ENCODE results near the gene C2orf49. TPM values are rescaled to one million over a fixed set of nuclear protein-coding genes. Genes with fewer than 3 reads are reported as not detected.
A peak's percentile ranks its signal among the peaks of the same experiment; 100 is the strongest.
"Not testable (repeated sequence)": the region's sequence is repeated elsewhere in the genome, so short reads cannot be mapped to it uniquely, and the experiment has no call there.

C2orf49 gene
- polyA plus RNA-seq, 10 donors, result 13.8 to 20.2 (median 16.5) TPM

GRCh38 chr2:105317937-105318336 is 19.4 kb upstream of the C2orf49 start:
- DNase-seq, result no peak

GRCh38 chr2:105320651-105321215 is 16.6 kb upstream of the C2orf49 start:
- DNase-seq, result no peak

- no peak for DNase-seq
Measured at GRCh38 chr2:105321875-105322646, 15.3 kb upstream of the C2orf49 start.

GRCh38 chr2:105323111-105323510 is 14.2 kb upstream of the C2orf49 start:
- no peak for DNase-seq

- no peak for DNase-seq
Measured at GRCh38 chr2:105324101-105324500, 13.2 kb upstream of the C2orf49 start.

GRCh38 chr2:105324732-105325131 is 12.6 kb upstream of the C2orf49 start:
- peak in 1 of 3 donors; percentile 32 for DNase-seq

- peak in 1 of 3 donors; percentile 33 for DNase-seq
Measured at GRCh38 chr2:105325389-105325963, 11.9 kb upstream of the C2orf49 start.

- DNase-seq, result not testable (repeated sequence)
Measured at GRCh38 chr2:105327271-105327670, 10.1 kb upstream of the C2orf49 start.

GRCh38 chr2:105327690-105328089 is 9.7 kb upstream of the C2orf49 start:
- DNase-seq, result no peak

- peak in 1 of 3 donors; percentile 61 for DNase-seq
Measured at GRCh38 chr2:105328281-105329196, 8.8 kb upstream of the C2orf49 start.

- no peak for DNase-seq
Measured at GRCh38 chr2:105329197-105329554, 8.2 kb upstream of the C2orf49 start.

GRCh38 chr2:105329561-105330495 is 7.5 kb upstream of the C2orf49 start, which contains the start of gene TGFBRAP1:
Gene TGFBRAP1 (minus strand): TSS chr2:105329735. CDS start chr2:105308301, 21,434 bp downstream.
- DNase-seq, result peak; percentile 53 to 82 (median 68)

- no peak for DNase-seq
Measured at GRCh38 chr2:105330681-105331375, 6.5 kb upstream of the C2orf49 start.

GRCh38 chr2:105334211-105334610 is 3.1 kb upstream of the C2orf49 start:
- no peak for DNase-seq

GRCh38 chr2:105335469-105335868 is 1.9 kb upstream of the C2orf49 start:
- DNase-seq, result no peak

GRCh38 chr2:105336786-105337121 is 586 bp upstream of the C2orf49 start:
- DNase-seq, result no peak

GRCh38 chr2:105338020-105338385 is 663 bp downstream of the C2orf49 start:
- no peak for DNase-seq

- DNase-seq, result no peak
Measured at GRCh38 chr2:105339414-105339813, 2.1 kb downstream of the C2orf49 start.

GRCh38 chr2:105344704-105345345 is 7.5 kb downstream of the C2orf49 start:
- DNase-seq, result peak in 2 of 3 donors; percentile 34 to 58

- no peak for DNase-seq
Measured at GRCh38 chr2:105357122-105357521, 19.8 kb downstream of the C2orf49 start.
